SK-N-SH (cell line): ENCODE measurements around the gene ISLR. TPM values are rescaled to one million over a fixed set of nuclear protein-coding genes. Genes with fewer than 3 reads are reported as not detected.

Experiments used
- CTCF ChIA-PET: fragments of 300-600, 350-600 bp; formaldehyde crosslinking; extraction: SDS; loops from one replicate; lab custom pipeline; 2021; lab: Yijun Ruan, JAX
- POLR2A ChIA-PET: fragments of 350-600 bp; sonication (Branson Sonifier 250); formaldehyde crosslinking; extraction: SDS; loops from one replicate; lab custom pipeline; 2020; ENCODE audit warnings: antibody characterized with exemption, inconsistent platforms; lab: Yijun Ruan, JAX
- DNase-seq: peaks from one replicate; pipeline ENCODE4 v3.0.0; 2012
- H2AFZ ChIP-seq: fragments of 200-600 bp; sonication (generic); 2 replicates; pipeline ENCODE4 v1.8.1; 2016; ENCODE audit warnings: antibody characterized with exemption, mild to moderate bottlenecking, low read depth
- H3F3A ChIP-seq: fragments of 200-600 bp; sonication (generic); replicated peaks from 2 replicates; pipeline ENCODE3; 2016; ENCODE audit warnings: antibody characterized with exemption, mild to moderate bottlenecking; ENCODE audit not compliant: insufficient read depth
- H3K27ac ChIP-seq, 2 experiments: fragments of 200-500 bp in 1 of 2; fragments of 200-600 bp in 1 of 2; sonication (Bioruptor generic) in 1 of 2; sonication (generic), shearing (Covaris generic) in 1 of 2; 2 replicates each; pipeline versions ENCODE4 v1.5.1 to v1.6.1; 2014 to 2016; ENCODE audit warnings: low read depth in 2 of 2, inconsistent platforms in 1 of 2, low read length in 1 of 2, mild to moderate bottlenecking in 1 of 2, mixed read lengths in 1 of 2
- H3K27me3 ChIP-seq: fragments of 200-600 bp; sonication (generic), shearing (Covaris generic); 2 replicates; pipeline ENCODE4 v1.6.1; 2016; ENCODE audit warnings: mixed run types; ENCODE audit not compliant: insufficient read depth
- H3K36me3 ChIP-seq, 2 experiments: fragments of 200-500 bp in 1 of 2; fragments of 200-600 bp in 1 of 2; sonication (Bioruptor generic) in 1 of 2; sonication (generic) in 1 of 2; replicated peaks in 1 of 2; 2 replicates each; pipeline versions ENCODE3 to v1.5.1; 2014 to 2016; ENCODE audit warnings: low read length in 1 of 2, mild to moderate bottlenecking in 1 of 2; ENCODE audit not compliant: insufficient read depth in 2 of 2, control insufficient read depth in 1 of 2
- H3K4me1 ChIP-seq, 2 experiments: fragments of 200-500 bp in 1 of 2; fragments of 200-600 bp in 1 of 2; sonication (Bioruptor generic) in 1 of 2; sonication (generic), shearing (Covaris generic) in 1 of 2; 2 replicates each; pipeline versions ENCODE4 v1.5.1 to v1.6.1; 2014 to 2016; ENCODE audit warnings: low read depth in 1 of 2, low read length in 1 of 2, mixed run types in 1 of 2; ENCODE audit not compliant: insufficient read depth in 2 of 2, control insufficient read depth in 1 of 2
- H3K4me2 ChIP-seq: fragments of 200-600 bp; sonication (generic), shearing (Covaris generic); 2 replicates; pipeline ENCODE4 v1.6.1; 2017; ENCODE audit warnings: mixed run types
- H3K4me3 ChIP-seq, 2 experiments: fragments of 200-500 bp in 1 of 2; fragments of 200-600 bp in 1 of 2; sonication (Bioruptor generic) in 1 of 2; sonication (generic), shearing (Covaris generic) in 1 of 2; 2 replicates each; pipeline versions ENCODE4 v1.5.1 to v1.8.1; 2014 to 2016; ENCODE audit warnings: low read depth in 2 of 2, inconsistent platforms in 1 of 2, low read length in 1 of 2, mild to moderate bottlenecking in 1 of 2, mixed read lengths in 1 of 2, moderate library complexity in 1 of 2
- H3K79me2 ChIP-seq: fragments of 200-600 bp; sonication (generic); 2 replicates; pipeline ENCODE4 v1.8.1; 2017; ENCODE audit warnings: mild to moderate bottlenecking; ENCODE audit not compliant: insufficient read depth
- H3K9ac ChIP-seq: fragments of 200-600 bp; sonication (generic); 2 replicates; pipeline ENCODE4 v1.6.1; 2017; ENCODE audit warnings: mixed run types
- H3K9me2 ChIP-seq: fragments of 200-600 bp; sonication (generic); 2 replicates; pipeline ENCODE4 v1.6.1; 2017; ENCODE audit warnings: mixed run types
- H3K9me3 ChIP-seq: fragments of 200-600 bp; sonication (generic); 2 replicates; pipeline ENCODE4 v1.6.1; 2017; ENCODE audit warnings: mixed run types, mild to moderate bottlenecking, moderate library complexity
- H4K20me1 ChIP-seq: fragments of 200-600 bp; sonication (generic); 2 replicates; pipeline ENCODE4 v1.6.1; 2017; ENCODE audit warnings: mild to moderate bottlenecking, mixed run types; ENCODE audit not compliant: insufficient read depth
- CHD2 ChIP-seq: fragments of 150-350 bp; IDR thresholded peaks from 2 replicates; pipeline ENCODE4 v1.6.1; 2018; ENCODE audit warnings: low read length; ENCODE audit not compliant: partially characterized antibody
- CTCF ChIP-seq: fragments of 200-600 bp; sonication (generic); IDR thresholded peaks from 2 replicates; pipeline ENCODE4 v1.6.1; 2017; ENCODE audit warnings: antibody characterized with exemption, mild to moderate bottlenecking, moderate library complexity
- ELF1 ChIP-seq: IDR thresholded peaks from 2 replicates; pipeline ENCODE4 v1.4.0; 2012
- EP300 ChIP-seq, 2 experiments: IDR thresholded peaks; 2 replicates each; pipeline versions ENCODE4 v1.4.0 to v1.6.1; 2012; ENCODE audit warnings: borderline replicate concordance in 1 of 2, low read depth in 1 of 2, low read length in 1 of 2
- GATA2 ChIP-seq: sonication (generic); formaldehyde crosslinking; IDR thresholded peaks from 2 replicates; pipeline ENCODE4 v1.5.0; 2020; ENCODE audit warnings: mild to moderate bottlenecking, missing genetic modification reagents
- IRF3 ChIP-seq: fragments of 150-350 bp; IDR thresholded peaks from 2 replicates; pipeline ENCODE4 v1.6.1; 2016; ENCODE audit warnings: mild to moderate bottlenecking, low read depth, low read length
- JUND ChIP-seq: IDR thresholded peaks from 2 replicates; pipeline ENCODE4 v1.4.0; 2012
- NFIC ChIP-seq: IDR thresholded peaks from 2 replicates; pipeline ENCODE4 v1.4.0; 2012; ENCODE audit warnings: borderline replicate concordance
- NRF1 ChIP-seq: IDR thresholded peaks from 2 replicates; pipeline ENCODE4 v1.6.1; 2012; ENCODE audit warnings: low read depth, mild to moderate bottlenecking, low read length
- PBX3 ChIP-seq: IDR thresholded peaks from 2 replicates; pipeline ENCODE4; 2012
- RAD21 ChIP-seq: IDR thresholded peaks from 2 replicates; pipeline ENCODE4 v1.6.1; 2012; ENCODE audit warnings: mild to moderate bottlenecking, low read length
- SIN3A ChIP-seq: IDR thresholded peaks from 2 replicates; pipeline ENCODE4 v1.6.1; 2012; ENCODE audit warnings: low read depth, mild to moderate bottlenecking, low read length, moderate library complexity, borderline replicate concordance
- SMC3 ChIP-seq: IDR thresholded peaks from 2 replicates; pipeline ENCODE4 v1.6.1; 2012; ENCODE audit warnings: low read depth, low read length, improper control_type of control experiment
- TAF1 ChIP-seq: IDR thresholded peaks from 2 replicates; pipeline ENCODE4 v1.6.1; 2012; ENCODE audit warnings: low read depth, mild to moderate bottlenecking, low read length, moderate library complexity, borderline replicate concordance
- USF2 ChIP-seq: fragments of 150-350 bp; IDR thresholded peaks from 2 replicates; pipeline ENCODE4 v1.6.1; 2017; ENCODE audit warnings: antibody characterized with exemption, low read length, low read depth, borderline replicate concordance
- WGBS: methylation state at CpG from one replicate; pipeline ENCODE4 v1.1.6; 2017; ENCODE audit warnings: low lambda C conversion rate; 5-methylcytosine and 5-hydroxymethylcytosine counted together
- polyA plus RNA-seq, 3 experiments: library from polyadenylated mRNA; depleted of rRNA; stranded (reverse); fragments of >200 nt; gene quantifications; 2 replicates each; pipeline ENCODE4 v1.2.3, GENCODE V29; 2012

ISLR gene
- polyA plus RNA-seq, 1 of the 3 experiments (the other 2 are of a cell fraction) = 7.3 TPM

- TF ChIP-seq USF2 (no peak), CHD2 (no peak)
Measured at GRCh38 chr15:74200871-74201419, 27.4 kb downstream of the ISLR start (continued).

- H3K9ac ChIP-seq = peak overlapping the region; percentile 50; the same call in 1 of the 2 replicates
- H3K9me2 ChIP-seq = no peaks in the 10 kb centered on the region
- peaks cover 21% of the 10 kb centered on the region; the same call in 1 of the 2 replicates for H3K79me2 ChIP-seq
- H3K4me1 ChIP-seq = peaks cover 72 to 96% of the 10 kb centered on the region in 2 experiments
- peaks cover 0 to 4% of the 10 kb centered on the region in 2 experiments for H3K36me3 ChIP-seq
- 0 out of 2 replicates have a peak, but pooled peaks have one; percentile 15 for TF ChIP-seq NFIC
- TF ChIP-seq ELF1 = no peak
- peak overlapping the region; percentile 82 for H3K4me2 ChIP-seq
- CTCF ChIA-PET = interaction anchor here (0.7 to 10.7 kb wide), 19 partner anchors 9 to 121 kb away, joined by 3 to 85 read pairs (median 5); partner anchors contain the start of gene CCDC33
- DNase-seq = peak; percentile 65
- no peaks in the 10 kb centered on the region for H3K9me3 ChIP-seq
- H4K20me1 ChIP-seq = no peaks in the 10 kb centered on the region
- H3K27me3 ChIP-seq = no peaks in the 10 kb centered on the region
- POLR2A ChIA-PET = interaction anchor here (0.8 to 5.1 kb wide), 13 partner anchors 8 to 106 kb away, joined by 3 to 54 read pairs (median 9); no protein-coding TSS in a partner anchor
- peak overlapping the region; percentile 80 to 97 for H3K27ac ChIP-seq
- peaks cover 20% of the 10 kb centered on the region for H3F3A ChIP-seq
- peak overlapping the region; percentile 18 to 50; a peak in 3 of 4 replicates for H3K4me3 ChIP-seq
- peak overlapping the region; percentile 68; the same call in 1 of the 2 replicates for H2AFZ ChIP-seq
- WGBS = 29% methylated on average over 7 of the region's 7 CpGs
Measured at GRCh38 chr15:74201710-74202420, 28.4 kb downstream of the ISLR start.

GRCh38 chr15:74202452-74203401 is 29.2 kb downstream of the ISLR start, which contains the start of gene STRA6:
Gene STRA6 (minus strand): TSS chr15:74202787. CDS start chr15:74202267, 520 bp downstream.
- WGBS = 16% methylated on average over 12 of the region's 26 CpGs
- H3K27me3 ChIP-seq = no peaks in the 10 kb centered on the region
- peaks cover 64 to 95% of the 10 kb centered on the region in 2 experiments for H3K4me1 ChIP-seq
- H3K4me2 ChIP-seq = peak within 1 kb of the TSS; percentile 82
- peaks cover 0 to 2% of the 10 kb centered on the region in 2 experiments for H3K36me3 ChIP-seq
- H3K27ac ChIP-seq = peak within 1 kb of the TSS; percentile 80 to 97
- H2AFZ ChIP-seq = peak within 1 kb of the TSS; percentile 68; the same call in 1 of the 2 replicates
- peak; percentile 90 for DNase-seq
- peaks cover 22% of the 10 kb centered on the region for H3F3A ChIP-seq
- ChIA-PET POLR2A (interaction anchor here (0.8 to 5.1 kb wide), 13 partner anchors 9 to 89 kb away, joined by 3 to 54 read pairs (median 5); no protein-coding TSS in a partner anchor), CTCF (interaction anchor here (0.7 to 10.7 kb wide), 30 partner anchors 10 to 120 kb away, joined by 3 to 85 read pairs (median 4); partner anchors contain the start of genes CCDC33 and ISLR2)
- no peaks in the 10 kb centered on the region for H3K9me2 ChIP-seq
- peak within 1 kb of the TSS; percentile 18 to 50; a peak in 3 of 4 replicates for H3K4me3 ChIP-seq
- no peaks in the 10 kb centered on the region for H4K20me1 ChIP-seq
- H3K9me3 ChIP-seq = no peaks in the 10 kb centered on the region
- H3K79me2 ChIP-seq = peaks cover 21% of the 10 kb centered on the region; the same call in 1 of the 2 replicates
- peak within 1 kb of the TSS; percentile 50 for H3K9ac ChIP-seq
- peak; percentile 45 for TF ChIP-seq GATA2 (CRISPR knock-in tag)
- no peak for TF ChIP-seq SIN3A
- TF ChIP-seq CHD2 = peak; percentile 4
- peak; percentile 35 for TF ChIP-seq CTCF
- TF ChIP-seq IRF3 = no peak
- TF ChIP-seq SMC3 = peak; percentile 13
- TF ChIP-seq EP300 (IDR thresholded peaks at IDR 0.05; ENCODE audit: borderline replicate concordance in 1 of 2, low read depth in 1 of 2, low read length in 1 of 2) = peak; percentile 17 to 48; a peak in 1 of 4 replicates
- TF ChIP-seq NRF1 = no peak
- TF ChIP-seq PBX3 = no peak
- TF ChIP-seq TAF1 = 0 out of 2 replicates have a peak, but pooled peaks have one; percentile 30
- TF ChIP-seq JUND = no peak
- TF ChIP-seq RAD21 = peak; percentile 45; the same call in 1 of the 2 replicates
